GM12878 (cell line): ENCODE results near the gene MED13L. TPM values are rescaled to one million over a fixed set of nuclear protein-coding genes. Genes with fewer than 3 reads are reported as not detected.

Source experiments
- BRCA1 ChIP-seq: IDR thresholded peaks from 2 replicates; pipeline ENCODE4 v1.6.1; 2011; ENCODE audit warnings: low read depth, low read length, improper control_type of control experiment
- CBX3 ChIP-seq: fragments of 200-600 bp; sonication (generic); IDR thresholded peaks from 2 replicates; pipeline ENCODE4 v1.6.1; 2016; ENCODE audit warnings: low read depth, borderline replicate concordance
- CHD4 ChIP-seq: fragments of 200-600 bp; sonication (generic); IDR thresholded peaks from 2 replicates; pipeline ENCODE4 v1.6.1; 2016; ENCODE audit warnings: mild to moderate bottlenecking
- DPF2 ChIP-seq: fragments of 450-650 bp; IDR thresholded peaks from 2 replicates; pipeline ENCODE4 v1.6.1; 2017; ENCODE audit warnings: mild to moderate bottlenecking
- ESRRA ChIP-seq: IDR thresholded peaks from 2 replicates; pipeline ENCODE4 v1.6.1; 2012; ENCODE audit warnings: mild to moderate bottlenecking, low read length, improper control_type of control experiment
- GATAD2B ChIP-seq: fragments of 450-650 bp; conservative IDR thresholded peaks from 2 replicates; pipeline ENCODE4 v1.6.1; 2017; ENCODE audit warnings: low read depth, mild to moderate bottlenecking, moderate library complexity
- MTA2 ChIP-seq: fragments of 450-650 bp; IDR thresholded peaks from 2 replicates; pipeline ENCODE4 v1.6.1; 2016; ENCODE audit warnings: low read depth, mild to moderate bottlenecking, moderate library complexity
- NFYA ChIP-seq: IDR thresholded peaks from 2 replicates; pipeline ENCODE4 v1.6.1; 2011; ENCODE audit warnings: low read depth, mild to moderate bottlenecking, low read length, improper control_type of control experiment, borderline replicate concordance
- NR2C2 ChIP-seq: IDR thresholded peaks from 2 replicates; pipeline ENCODE4 v1.6.1; 2011; ENCODE audit warnings: borderline replicate concordance, low read depth; ENCODE audit not compliant: control insufficient read depth, insufficient read length
- PAX8 ChIP-seq: fragments of 450-650 bp; IDR thresholded peaks from 2 replicates; pipeline ENCODE4 v1.6.1; 2017; ENCODE audit warnings: mild to moderate bottlenecking, moderate library complexity
- RB1 ChIP-seq: fragments of 450-650 bp; formaldehyde crosslinking; IDR thresholded peaks from 2 replicates; pipeline ENCODE4 v1.6.1; 2017; ENCODE audit warnings: mild to moderate bottlenecking, borderline replicate concordance
- SIN3A ChIP-seq: IDR thresholded peaks from 2 replicates; pipeline ENCODE4 v1.6.1; 2012; ENCODE audit warnings: low read depth, low read length, improper control_type of control experiment
- SMAD1 ChIP-seq: fragments of 450-650 bp; IDR thresholded peaks from 2 replicates; pipeline ENCODE4 v1.6.1; 2018; ENCODE audit warnings: mild to moderate bottlenecking, low read depth; ENCODE audit not compliant: partially characterized antibody
- TAF1 ChIP-seq: IDR thresholded peaks from 2 replicates; pipeline ENCODE4 v1.6.1; 2011; ENCODE audit warnings: mild to moderate bottlenecking, low read depth, low read length, borderline replicate concordance
- ZNF274 ChIP-seq: IDR thresholded peaks from one replicate; pipeline ENCODE4 v1.8.0; 2011; ENCODE audit not compliant: insufficient read length, insufficient read depth
- polyA plus RNA-seq, 11 experiments: library from polyadenylated mRNA; depleted of rRNA in 4 of 11; unstranded in 6 of 11; stranded (reverse) in 5 of 11; fragments of >200 nt; fragmentation: Nextera tagmentation in 4 of 11; fragmentation: Illumina TruSeq in 1 of 11; extraction: Ambion mirVana in 4 of 11; extraction: Trizol in 1 of 11; gene quantifications; 1 replicate in 1 of 11; 2 replicates in 10 of 11; pipeline versions ENCODE4 v1.2.1 to v1.2.3, GENCODE V29; 2011 to 2016; ENCODE audit warnings: inconsistent platforms in 2 of 11, missing spikeins in 2 of 11, low read depth in 1 of 11
- total RNA-seq, 4 experiments: library from RNA; depleted of rRNA in 3 of 4; stranded (reverse); fragments of >200 nt in 3 of 4; fragmentation: Illumina TruSeq in 1 of 4; extraction: Trizol in 1 of 4; gene quantifications; 2 replicates each; pipeline versions ENCODE4 v1.2.1 to v1.2.3, GENCODE V29; 2013 to 2021
- TF ChIP-seq, protein P1 (sequence below): fragments of 450-650 bp; IDR thresholded peaks from 2 replicates; pipeline ENCODE4 v1.6.1; 2017; ENCODE audit warnings: mild to moderate bottlenecking, moderate library complexity
- TF ChIP-seq, protein P2 (sequence below): IDR thresholded peaks from 2 replicates; pipeline ENCODE4 v1.6.1; 2012; ENCODE audit warnings: low read length, inconsistent platforms
- TF ChIP-seq, protein P3 (sequence below): IDR thresholded peaks from 2 replicates; pipeline ENCODE4 v1.6.1; 2012; ENCODE audit warnings: low read depth, low read length, improper control_type of control experiment
- TF ChIP-seq, protein P4 (sequence below): IDR thresholded peaks from 2 replicates; pipeline ENCODE4 v1.6.1; 2012; ENCODE audit warnings: low read depth, low read length, improper control_type of control experiment
- TF ChIP-seq, protein P5 (sequence below): fragments of 450-650 bp; formaldehyde crosslinking; IDR thresholded peaks from 2 replicates; pipeline ENCODE4 v1.4.0; 2022; ENCODE audit warnings: mild to moderate bottlenecking, moderate library complexity

MED13L gene
- total and polyA plus RNA-seq, 10 of the 15 experiments (the other 5 are each of a cell fraction or from before 2014, with no cell fraction given), result 3.7 to 30.1 (median 9.1) TPM

DNA sequence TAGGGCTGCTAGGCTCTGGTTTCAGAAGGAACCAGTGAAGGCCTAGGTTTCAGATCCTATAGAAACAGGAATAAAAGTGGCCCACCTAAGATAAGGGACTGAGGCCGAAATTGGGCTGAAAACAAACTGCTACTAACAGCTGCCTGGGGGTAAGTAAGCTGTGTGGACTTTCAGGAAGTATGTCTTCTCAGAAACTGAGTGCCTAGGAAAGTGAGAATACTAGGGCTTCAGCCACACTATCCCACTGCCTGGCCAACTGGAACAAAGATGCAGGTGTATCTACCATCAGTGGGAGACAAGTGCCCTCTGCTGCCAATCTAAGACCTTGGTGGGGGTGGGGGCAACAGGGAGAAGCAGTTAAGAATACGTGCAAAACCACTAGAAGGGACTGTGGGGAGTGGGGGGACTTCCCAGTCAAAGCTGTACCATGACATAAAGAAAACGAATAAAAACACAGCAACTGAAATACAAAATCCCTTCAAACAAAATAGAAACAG, 82.5 kb downstream of the MED13L start (continued):
- TF ChIP-seq NR2C2 (no peak), SIN3A (no peak), MTA2 (peak; percentile 61; the same call in 1 of the 2 replicates), CBX3 (no peak), BRCA1 (no peak), ESRRA (no peak), RB1 (no peak), ZNF274 (no peak), DPF2 (peak; percentile 81), NFYA (no peak), CHD4 (no peak), SMAD1 (no peak), TAF1 (peak; percentile 20; the same call in 1 of the 2 replicates), GATAD2B (peak; percentile 87), PAX8 (no peak)
- TF ChIP-seq, protein P1, sequence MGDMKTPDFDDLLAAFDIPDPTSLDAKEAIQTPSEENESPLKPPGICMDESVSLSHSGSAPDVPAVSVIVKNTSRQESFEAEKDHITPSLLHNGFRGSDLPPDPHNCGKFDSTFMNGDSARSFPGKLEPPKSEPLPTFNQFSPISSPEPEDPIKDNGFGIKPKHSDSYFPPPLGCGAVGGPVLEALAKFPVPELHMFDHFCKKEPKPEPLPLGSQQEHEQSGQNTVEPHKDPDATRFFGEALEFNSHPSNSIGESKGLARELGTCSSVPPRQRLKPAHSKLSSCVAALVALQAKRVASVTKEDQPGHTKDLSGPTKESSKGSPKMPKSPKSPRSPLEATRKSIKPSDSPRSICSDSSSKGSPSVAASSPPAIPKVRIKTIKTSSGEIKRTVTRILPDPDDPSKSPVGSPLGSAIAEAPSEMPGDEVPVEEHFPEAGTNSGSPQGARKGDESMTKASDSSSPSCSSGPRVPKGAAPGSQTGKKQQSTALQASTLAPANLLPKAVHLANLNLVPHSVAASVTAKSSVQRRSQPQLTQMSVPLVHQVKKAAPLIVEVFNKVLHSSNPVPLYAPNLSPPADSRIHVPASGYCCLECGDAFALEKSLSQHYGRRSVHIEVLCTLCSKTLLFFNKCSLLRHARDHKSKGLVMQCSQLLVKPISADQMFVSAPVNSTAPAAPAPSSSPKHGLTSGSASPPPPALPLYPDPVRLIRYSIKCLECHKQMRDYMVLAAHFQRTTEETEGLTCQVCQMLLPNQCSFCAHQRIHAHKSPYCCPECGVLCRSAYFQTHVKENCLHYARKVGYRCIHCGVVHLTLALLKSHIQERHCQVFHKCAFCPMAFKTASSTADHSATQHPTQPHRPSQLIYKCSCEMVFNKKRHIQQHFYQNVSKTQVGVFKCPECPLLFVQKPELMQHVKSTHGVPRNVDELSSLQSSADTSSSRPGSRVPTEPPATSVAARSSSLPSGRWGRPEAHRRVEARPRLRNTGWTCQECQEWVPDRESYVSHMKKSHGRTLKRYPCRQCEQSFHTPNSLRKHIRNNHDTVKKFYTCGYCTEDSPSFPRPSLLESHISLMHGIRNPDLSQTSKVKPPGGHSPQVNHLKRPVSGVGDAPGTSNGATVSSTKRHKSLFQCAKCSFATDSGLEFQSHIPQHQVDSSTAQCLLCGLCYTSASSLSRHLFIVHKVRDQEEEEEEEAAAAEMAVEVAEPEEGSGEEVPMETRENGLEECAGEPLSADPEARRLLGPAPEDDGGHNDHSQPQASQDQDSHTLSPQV, result no peak
- TF ChIP-seq, protein P2, sequence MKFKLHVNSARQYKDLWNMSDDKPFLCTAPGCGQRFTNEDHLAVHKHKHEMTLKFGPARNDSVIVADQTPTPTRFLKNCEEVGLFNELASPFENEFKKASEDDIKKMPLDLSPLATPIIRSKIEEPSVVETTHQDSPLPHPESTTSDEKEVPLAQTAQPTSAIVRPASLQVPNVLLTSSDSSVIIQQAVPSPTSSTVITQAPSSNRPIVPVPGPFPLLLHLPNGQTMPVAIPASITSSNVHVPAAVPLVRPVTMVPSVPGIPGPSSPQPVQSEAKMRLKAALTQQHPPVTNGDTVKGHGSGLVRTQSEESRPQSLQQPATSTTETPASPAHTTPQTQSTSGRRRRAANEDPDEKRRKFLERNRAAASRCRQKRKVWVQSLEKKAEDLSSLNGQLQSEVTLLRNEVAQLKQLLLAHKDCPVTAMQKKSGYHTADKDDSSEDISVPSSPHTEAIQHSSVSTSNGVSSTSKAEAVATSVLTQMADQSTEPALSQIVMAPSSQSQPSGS, result peak; percentile 78
- TF ChIP-seq, protein P3, sequence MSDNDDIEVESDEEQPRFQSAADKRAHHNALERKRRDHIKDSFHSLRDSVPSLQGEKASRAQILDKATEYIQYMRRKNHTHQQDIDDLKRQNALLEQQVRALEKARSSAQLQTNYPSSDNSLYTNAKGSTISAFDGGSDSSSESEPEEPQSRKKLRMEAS, result no peak
- TF ChIP-seq, protein P4, sequence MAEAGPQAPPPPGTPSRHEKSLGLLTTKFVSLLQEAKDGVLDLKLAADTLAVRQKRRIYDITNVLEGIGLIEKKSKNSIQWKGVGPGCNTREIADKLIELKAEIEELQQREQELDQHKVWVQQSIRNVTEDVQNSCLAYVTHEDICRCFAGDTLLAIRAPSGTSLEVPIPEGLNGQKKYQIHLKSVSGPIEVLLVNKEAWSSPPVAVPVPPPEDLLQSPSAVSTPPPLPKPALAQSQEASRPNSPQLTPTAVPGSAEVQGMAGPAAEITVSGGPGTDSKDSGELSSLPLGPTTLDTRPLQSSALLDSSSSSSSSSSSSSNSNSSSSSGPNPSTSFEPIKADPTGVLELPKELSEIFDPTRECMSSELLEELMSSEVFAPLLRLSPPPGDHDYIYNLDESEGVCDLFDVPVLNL, result no peak
- TF ChIP-seq, protein P5, sequence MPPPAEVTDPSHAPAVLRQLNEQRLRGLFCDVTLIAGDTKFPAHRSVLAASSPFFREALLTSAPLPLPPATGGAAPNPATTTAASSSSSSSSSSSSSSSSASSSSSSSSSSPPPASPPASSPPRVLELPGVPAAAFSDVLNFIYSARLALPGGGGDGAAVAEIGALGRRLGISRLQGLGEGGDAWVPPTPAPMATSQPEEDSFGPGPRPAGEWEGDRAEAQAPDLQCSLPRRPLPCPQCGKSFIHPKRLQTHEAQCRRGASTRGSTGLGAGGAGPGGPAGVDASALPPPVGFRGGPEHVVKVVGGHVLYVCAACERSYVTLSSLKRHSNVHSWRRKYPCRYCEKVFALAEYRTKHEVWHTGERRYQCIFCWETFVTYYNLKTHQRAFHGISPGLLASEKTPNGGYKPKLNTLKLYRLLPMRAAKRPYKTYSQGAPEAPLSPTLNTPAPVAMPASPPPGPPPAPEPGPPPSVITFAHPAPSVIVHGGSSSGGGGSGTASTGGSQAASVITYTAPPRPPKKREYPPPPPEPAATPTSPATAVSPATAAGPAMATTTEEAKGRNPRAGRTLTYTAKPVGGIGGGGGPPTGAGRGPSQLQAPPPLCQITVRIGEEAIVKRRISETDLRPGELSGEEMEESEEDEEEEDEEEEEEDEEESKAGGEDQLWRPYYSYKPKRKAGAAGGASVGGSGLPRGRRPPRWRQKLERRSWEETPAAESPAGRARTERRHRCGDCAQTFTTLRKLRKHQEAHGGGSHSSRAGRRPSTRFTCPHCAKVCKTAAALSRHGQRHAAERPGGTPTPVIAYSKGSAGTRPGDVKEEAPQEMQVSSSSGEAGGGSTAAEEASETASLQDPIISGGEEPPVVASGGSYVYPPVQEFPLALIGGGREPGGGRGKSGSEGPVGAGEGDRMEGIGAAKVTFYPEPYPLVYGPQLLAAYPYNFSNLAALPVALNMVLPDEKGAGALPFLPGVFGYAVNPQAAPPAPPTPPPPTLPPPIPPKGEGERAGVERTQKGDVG (CRISPR knock-in tag), result no peak
